HepG2 (cell line): Measurements from ENCODE around the gene ANXA3. TPM values are rescaled to one million over a fixed set of nuclear protein-coding genes. Genes with fewer than 3 reads are reported as not detected.

Experiments used
- CAMTA2 ChIP-seq: sonication (generic); formaldehyde crosslinking; IDR thresholded peaks from 2 replicates; pipeline ENCODE4 v1.4.0; 2020; ENCODE audit warnings: mild to moderate bottlenecking, missing genetic modification reagents, borderline replicate concordance
- CEBPB ChIP-seq: IDR thresholded peaks from 2 replicates; pipeline ENCODE4 v1.6.1; 2011; ENCODE audit warnings: low read depth, low read length, improper control_type of control experiment, borderline replicate concordance
- CEBPG ChIP-seq: IDR thresholded peaks from 2 replicates; pipeline ENCODE4 v1.6.1; 2016
- ISL2 ChIP-seq: sonication (generic); formaldehyde crosslinking; IDR thresholded peaks from 2 replicates; pipeline ENCODE4 v1.5.0; 2020; ENCODE audit warnings: missing genetic modification reagents
- MAF1 ChIP-seq: sonication (generic); formaldehyde crosslinking; IDR thresholded peaks from 2 replicates; pipeline ENCODE4 v1.5.0; 2020; ENCODE audit warnings: missing genetic modification reagents, borderline replicate concordance
- NFE2 ChIP-seq: sonication (generic); formaldehyde crosslinking; IDR thresholded peaks from 2 replicates; pipeline ENCODE4 v1.4.0; 2020; ENCODE audit warnings: missing genetic modification reagents
- SRSF1 ChIP-seq: fragments of 200-400 bp; formaldehyde crosslinking; optimal IDR thresholded peaks from 2 replicates; pipeline ENCODE3; 2017; ENCODE audit warnings: mild to moderate bottlenecking, low read depth, low read length, moderate library complexity
- TARDBP ChIP-seq: sonication (generic); formaldehyde crosslinking; IDR thresholded peaks from 2 replicates; pipeline ENCODE4 v1.8.0; 2022; ENCODE audit warnings: mild to moderate bottlenecking, missing genetic modification reagents
- U2AF1 ChIP-seq: fragments of 200-400 bp; formaldehyde crosslinking; optimal IDR thresholded peaks from 2 replicates; pipeline ENCODE3; 2017; ENCODE audit warnings: mild to moderate bottlenecking, low read depth, low read length
- ZFP37 ChIP-seq: sonication (generic); formaldehyde crosslinking; IDR thresholded peaks from 2 replicates; pipeline ENCODE4 v1.4.0; 2020; ENCODE audit warnings: missing genetic modification reagents, borderline replicate concordance
- ZIK1 ChIP-seq: sonication (generic); formaldehyde crosslinking; IDR thresholded peaks from 2 replicates; pipeline ENCODE4 v1.5.0; 2020; ENCODE audit warnings: mild to moderate bottlenecking, low read depth, missing genetic modification reagents, borderline replicate concordance
- ZMYM2 ChIP-seq: sonication (generic); formaldehyde crosslinking; IDR thresholded peaks from 2 replicates; pipeline ENCODE4 v1.8.0; 2022; ENCODE audit warnings: mild to moderate bottlenecking, missing genetic modification reagents
- ZNF12 ChIP-seq: sonication (generic); formaldehyde crosslinking; IDR thresholded peaks from 2 replicates; pipeline ENCODE4 v1.5.0; 2020; ENCODE audit warnings: missing genetic modification reagents
- ZNF564 ChIP-seq: sonication (generic); formaldehyde crosslinking; IDR thresholded peaks from 2 replicates; pipeline ENCODE4 v1.8.1; 2023; ENCODE audit warnings: mild to moderate bottlenecking, missing genetic modification reagents
- ZNF720 ChIP-seq: sonication (generic); formaldehyde crosslinking; IDR thresholded peaks from 2 replicates; pipeline ENCODE4 v1.4.0; 2020; ENCODE audit warnings: missing genetic modification reagents
- polyA plus RNA-seq, 8 experiments: library from polyadenylated mRNA; depleted of rRNA in 3 of 8; stranded (reverse) in 7 of 8; unstranded in 1 of 8; fragments of >200 nt; fragmentation: Illumina TruSeq in 4 of 8; extraction: Trizol in 4 of 8; gene quantifications; 2 replicates each; pipeline versions ENCODE4 v1.2.1 to v1.2.3, GENCODE V29; 2011 to 2016; ENCODE audit warnings: low read depth in 4 of 8, missing spikeins in 1 of 8, mixed read lengths in 1 of 8; ENCODE audit not compliant: insufficient read depth in 1 of 8
- total RNA-seq, 5 experiments: library from RNA; depleted of rRNA; stranded (reverse); fragments of >200 nt; fragmentation: Illumina TruSeq; extraction: Trizol; gene quantifications; 2 replicates each; pipeline ENCODE4 v1.2.3, GENCODE V29; 2016; ENCODE audit warnings: low read depth in 1 of 5
- TF ChIP-seq, protein P1 (sequence below): sonication (generic); formaldehyde crosslinking; IDR thresholded peaks from 2 replicates; pipeline ENCODE4 v1.8.0; 2022; ENCODE audit warnings: missing genetic modification reagents, low read depth, mild to moderate bottlenecking, borderline replicate concordance
- TF ChIP-seq, protein P2 (sequence below): sonication (generic); formaldehyde crosslinking; IDR thresholded peaks from 2 replicates; pipeline ENCODE4 v1.8.0; 2022; ENCODE audit warnings: mild to moderate bottlenecking, missing genetic modification reagents; ENCODE audit not compliant: insufficient replicate concordance
- TF ChIP-seq, protein P3 (sequence below), 2 experiments: IDR thresholded peaks; 2 replicates each; pipeline ENCODE4 v1.6.1; 2011 to 2012; ENCODE audit warnings: low read length in 2 of 2, borderline replicate concordance in 1 of 2, low read depth in 1 of 2, mild to moderate bottlenecking in 1 of 2, moderate library complexity in 1 of 2
- TF ChIP-seq, protein P4 (sequence below): sonication (generic); formaldehyde crosslinking; IDR thresholded peaks from 2 replicates; pipeline ENCODE4 v1.5.0; 2020; ENCODE audit warnings: mild to moderate bottlenecking, missing genetic modification reagents, moderate library complexity
- TF ChIP-seq, protein P5 (sequence below): sonication (generic); formaldehyde crosslinking; IDR thresholded peaks from 2 replicates; pipeline ENCODE4 v1.8.0; 2022; ENCODE audit warnings: mild to moderate bottlenecking, missing genetic modification reagents

Gene ANXA3
- total and polyA plus RNA-seq, 2 of the 13 experiments (the other 11 are each of a cell fraction or from before 2014, with no cell fraction given) = 6.5 to 6.9 TPM

DNA sequence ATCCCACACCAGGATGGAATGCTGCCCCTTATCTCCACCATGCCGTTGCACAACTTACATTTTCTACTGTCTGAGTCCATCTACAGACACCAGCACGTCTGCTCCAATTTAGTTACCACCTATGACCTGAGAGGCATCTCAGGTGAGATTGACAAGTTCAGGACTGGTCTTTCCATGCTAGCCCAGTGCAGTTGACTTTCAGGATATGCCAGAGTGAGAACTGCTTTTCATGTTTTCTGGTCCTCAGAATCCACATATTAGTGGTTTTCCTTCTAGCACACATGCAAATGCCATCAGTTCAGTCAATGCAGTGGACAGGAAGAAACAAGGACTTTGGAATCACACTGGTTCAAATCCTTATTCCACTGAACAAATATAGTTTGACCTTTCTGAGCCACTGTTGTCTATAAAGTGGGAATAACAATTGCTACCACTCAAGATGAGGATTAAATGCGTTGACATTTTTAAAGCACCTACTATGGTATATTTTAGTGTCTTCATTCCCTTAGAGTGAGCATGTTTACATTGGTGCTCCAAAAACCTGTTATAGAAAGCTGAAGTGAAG is 38.1 kb upstream of the ANXA3 start (continued):
- TF ChIP-seq CEBPG = peak; percentile 73
- no peak for TF ChIP-seq MAF1
- TF ChIP-seq ZFP37 = no peak
- no peak for TF ChIP-seq SRSF1
- TF ChIP-seq ISL2 (CRISPR knock-in tag) = no peak
- TF ChIP-seq ZIK1 (CRISPR knock-in tag) = no peak
- TF ChIP-seq ZMYM2 (CRISPR knock-in tag) = peak; percentile 71; the same call in 1 of the 2 replicates
- no peak for TF ChIP-seq ZNF720 (CRISPR knock-in tag)
- TF ChIP-seq, protein P1, sequence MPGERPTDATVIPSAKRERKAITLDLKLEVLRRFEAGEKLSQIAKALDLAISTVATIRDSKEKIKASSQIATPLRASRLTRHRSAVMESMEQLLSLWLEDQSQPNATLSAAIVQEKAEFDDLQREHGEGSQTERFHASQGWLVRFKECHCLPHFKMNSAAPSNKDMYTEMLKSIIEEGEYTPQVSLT (CRISPR knock-in tag) = no peak
- peak; percentile 73 for TF ChIP-seq CEBPB
- no peak for TF ChIP-seq CAMTA2 (CRISPR knock-in tag)
- TF ChIP-seq, protein P2, sequence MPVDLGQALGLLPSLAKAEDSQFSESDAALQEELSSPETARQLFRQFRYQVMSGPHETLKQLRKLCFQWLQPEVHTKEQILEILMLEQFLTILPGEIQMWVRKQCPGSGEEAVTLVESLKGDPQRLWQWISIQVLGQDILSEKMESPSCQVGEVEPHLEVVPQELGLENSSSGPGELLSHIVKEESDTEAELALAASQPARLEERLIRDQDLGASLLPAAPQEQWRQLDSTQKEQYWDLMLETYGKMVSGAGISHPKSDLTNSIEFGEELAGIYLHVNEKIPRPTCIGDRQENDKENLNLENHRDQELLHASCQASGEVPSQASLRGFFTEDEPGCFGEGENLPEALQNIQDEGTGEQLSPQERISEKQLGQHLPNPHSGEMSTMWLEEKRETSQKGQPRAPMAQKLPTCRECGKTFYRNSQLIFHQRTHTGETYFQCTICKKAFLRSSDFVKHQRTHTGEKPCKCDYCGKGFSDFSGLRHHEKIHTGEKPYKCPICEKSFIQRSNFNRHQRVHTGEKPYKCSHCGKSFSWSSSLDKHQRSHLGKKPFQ (CRISPR knock-in tag) = peak; percentile 67
- TF ChIP-seq U2AF1 = no peak
- TF ChIP-seq, protein P3, sequence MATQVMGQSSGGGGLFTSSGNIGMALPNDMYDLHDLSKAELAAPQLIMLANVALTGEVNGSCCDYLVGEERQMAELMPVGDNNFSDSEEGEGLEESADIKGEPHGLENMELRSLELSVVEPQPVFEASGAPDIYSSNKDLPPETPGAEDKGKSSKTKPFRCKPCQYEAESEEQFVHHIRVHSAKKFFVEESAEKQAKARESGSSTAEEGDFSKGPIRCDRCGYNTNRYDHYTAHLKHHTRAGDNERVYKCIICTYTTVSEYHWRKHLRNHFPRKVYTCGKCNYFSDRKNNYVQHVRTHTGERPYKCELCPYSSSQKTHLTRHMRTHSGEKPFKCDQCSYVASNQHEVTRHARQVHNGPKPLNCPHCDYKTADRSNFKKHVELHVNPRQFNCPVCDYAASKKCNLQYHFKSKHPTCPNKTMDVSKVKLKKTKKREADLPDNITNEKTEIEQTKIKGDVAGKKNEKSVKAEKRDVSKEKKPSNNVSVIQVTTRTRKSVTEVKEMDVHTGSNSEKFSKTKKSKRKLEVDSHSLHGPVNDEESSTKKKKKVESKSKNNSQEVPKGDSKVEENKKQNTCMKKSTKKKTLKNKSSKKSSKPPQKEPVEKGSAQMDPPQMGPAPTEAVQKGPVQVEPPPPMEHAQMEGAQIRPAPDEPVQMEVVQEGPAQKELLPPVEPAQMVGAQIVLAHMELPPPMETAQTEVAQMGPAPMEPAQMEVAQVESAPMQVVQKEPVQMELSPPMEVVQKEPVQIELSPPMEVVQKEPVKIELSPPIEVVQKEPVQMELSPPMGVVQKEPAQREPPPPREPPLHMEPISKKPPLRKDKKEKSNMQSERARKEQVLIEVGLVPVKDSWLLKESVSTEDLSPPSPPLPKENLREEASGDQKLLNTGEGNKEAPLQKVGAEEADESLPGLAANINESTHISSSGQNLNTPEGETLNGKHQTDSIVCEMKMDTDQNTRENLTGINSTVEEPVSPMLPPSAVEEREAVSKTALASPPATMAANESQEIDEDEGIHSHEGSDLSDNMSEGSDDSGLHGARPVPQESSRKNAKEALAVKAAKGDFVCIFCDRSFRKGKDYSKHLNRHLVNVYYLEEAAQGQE (IDR thresholded peaks at IDR 0.05; ENCODE audit: borderline replicate concordance in 1 of 2, low read depth in 1 of 2, low read length in 2 of 2) = no peak
- TF ChIP-seq, protein P4, sequence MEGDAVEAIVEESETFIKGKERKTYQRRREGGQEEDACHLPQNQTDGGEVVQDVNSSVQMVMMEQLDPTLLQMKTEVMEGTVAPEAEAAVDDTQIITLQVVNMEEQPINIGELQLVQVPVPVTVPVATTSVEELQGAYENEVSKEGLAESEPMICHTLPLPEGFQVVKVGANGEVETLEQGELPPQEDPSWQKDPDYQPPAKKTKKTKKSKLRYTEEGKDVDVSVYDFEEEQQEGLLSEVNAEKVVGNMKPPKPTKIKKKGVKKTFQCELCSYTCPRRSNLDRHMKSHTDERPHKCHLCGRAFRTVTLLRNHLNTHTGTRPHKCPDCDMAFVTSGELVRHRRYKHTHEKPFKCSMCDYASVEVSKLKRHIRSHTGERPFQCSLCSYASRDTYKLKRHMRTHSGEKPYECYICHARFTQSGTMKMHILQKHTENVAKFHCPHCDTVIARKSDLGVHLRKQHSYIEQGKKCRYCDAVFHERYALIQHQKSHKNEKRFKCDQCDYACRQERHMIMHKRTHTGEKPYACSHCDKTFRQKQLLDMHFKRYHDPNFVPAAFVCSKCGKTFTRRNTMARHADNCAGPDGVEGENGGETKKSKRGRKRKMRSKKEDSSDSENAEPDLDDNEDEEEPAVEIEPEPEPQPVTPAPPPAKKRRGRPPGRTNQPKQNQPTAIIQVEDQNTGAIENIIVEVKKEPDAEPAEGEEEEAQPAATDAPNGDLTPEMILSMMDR = no peak
- peak; percentile 67 for TF ChIP-seq TARDBP (CRISPR knock-in tag)
- TF ChIP-seq, protein P5, sequence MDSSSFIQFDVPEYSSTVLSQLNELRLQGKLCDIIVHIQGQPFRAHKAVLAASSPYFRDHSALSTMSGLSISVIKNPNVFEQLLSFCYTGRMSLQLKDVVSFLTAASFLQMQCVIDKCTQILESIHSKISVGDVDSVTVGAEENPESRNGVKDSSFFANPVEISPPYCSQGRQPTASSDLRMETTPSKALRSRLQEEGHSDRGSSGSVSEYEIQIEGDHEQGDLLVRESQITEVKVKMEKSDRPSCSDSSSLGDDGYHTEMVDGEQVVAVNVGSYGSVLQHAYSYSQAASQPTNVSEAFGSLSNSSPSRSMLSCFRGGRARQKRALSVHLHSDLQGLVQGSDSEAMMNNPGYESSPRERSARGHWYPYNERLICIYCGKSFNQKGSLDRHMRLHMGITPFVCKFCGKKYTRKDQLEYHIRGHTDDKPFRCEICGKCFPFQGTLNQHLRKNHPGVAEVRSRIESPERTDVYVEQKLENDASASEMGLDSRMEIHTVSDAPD (CRISPR knock-in tag) = no peak
- no peak for TF ChIP-seq ZNF564
- TF ChIP-seq NFE2 = no peak
- no peak for TF ChIP-seq ZNF12 (CRISPR knock-in tag)
